ENCODE results near the gene STK11. TPM values are rescaled to one million over a fixed set of nuclear protein-coding genes. Genes with fewer than 3 reads are reported as not detected.

STK11 gene
- total RNA-seq, 1 donor from 2014 or later = 59.3 TPM

GRCh38 chr19:1240925-1241324 is 35.3 kb downstream of the STK11 start:
- no peak for TF ChIP-seq CTCF (IDR thresholded peaks at IDR 0.05; ENCODE audit: unreplicated experiment)
- H3K4me1 Mint-ChIP-seq (ENCODE audit: low read depth) = peaks cover 13% of the 10 kb centered on the region
- peak overlapping the region; percentile 96 for H3K27ac Mint-ChIP-seq
- H3K9me3 Mint-ChIP-seq (ENCODE audit: low read depth) = no peaks in the 10 kb centered on the region
- no peak for DNase-seq (ENCODE audit: low spot score, unreplicated experiment)
- peak overlapping the region; percentile 69 for H3K4me3 Mint-ChIP-seq (ENCODE audit: low read depth)
- no peaks in the 10 kb centered on the region for H3K36me3 Mint-ChIP-seq (ENCODE audit: insufficient read depth)
- no peaks in the 10 kb centered on the region for H3K27me3 Mint-ChIP-seq

GRCh38 chr19:1241417-1242095 is 36.0 kb downstream of the STK11 start, which contains the start of gene ATP5F1D:
TSS of gene ATP5F1D (plus strand) at chr19:1241751. CDS start at chr19:1241851, 100 bp downstream.
- Mint-ChIP-seq H3K4me3 (ENCODE audit: low read depth) (peak within 1 kb of the TSS; percentile 81), H3K27ac (peak within 1 kb of the TSS; percentile 96)

GRCh38 chr19:1243768-1244692 is 38.5 kb downstream of the STK11 start:
- H3K9me3 Mint-ChIP-seq (ENCODE audit: low read depth) = no peaks in the 10 kb centered on the region
- H3K4me3 Mint-ChIP-seq (ENCODE audit: low read depth) = no peak overlapping the region
- no peaks in the 10 kb centered on the region for H3K36me3 Mint-ChIP-seq (ENCODE audit: insufficient read depth)
- peak overlapping the region; percentile 59 for H3K27ac Mint-ChIP-seq
- peak; percentile 80 for DNase-seq (ENCODE audit: low spot score, unreplicated experiment)
- TF ChIP-seq CTCF (IDR thresholded peaks at IDR 0.05; ENCODE audit: unreplicated experiment) = peak; percentile 95
- peaks cover 10% of the 10 kb centered on the region for H3K4me1 Mint-ChIP-seq (ENCODE audit: low read depth)
- no peaks in the 10 kb centered on the region for H3K27me3 Mint-ChIP-seq

More at GRCh38 chr19:1241417-1242095, 36.0 kb downstream of the STK11 start, which contains the start of gene ATP5F1D:
- no peaks in the 10 kb centered on the region for H3K36me3 Mint-ChIP-seq (ENCODE audit: insufficient read depth)
- peaks cover 13% of the 10 kb centered on the region for H3K4me1 Mint-ChIP-seq (ENCODE audit: low read depth)
- DNase-seq (ENCODE audit: low spot score, unreplicated experiment) = peak; percentile 69
- H3K9me3 Mint-ChIP-seq (ENCODE audit: low read depth) = no peaks in the 10 kb centered on the region
- TF ChIP-seq CTCF (IDR thresholded peaks at IDR 0.05; ENCODE audit: unreplicated experiment) = no peak
- no peaks in the 10 kb centered on the region for H3K27me3 Mint-ChIP-seq

- Mint-ChIP-seq H3K27me3 (no peaks in the 10 kb centered on the region), H3K4me1 (ENCODE audit: low read depth) (peaks cover 6% of the 10 kb centered on the region), H3K27ac (peak overlapping the region; percentile 59), H3K9me3 (ENCODE audit: low read depth) (no peaks in the 10 kb centered on the region), H3K36me3 (ENCODE audit: insufficient read depth) (no peaks in the 10 kb centered on the region), H3K4me3 (ENCODE audit: low read depth) (no peak overlapping the region)
- no peak for TF ChIP-seq CTCF (IDR thresholded peaks at IDR 0.05; ENCODE audit: unreplicated experiment)
- no peak for DNase-seq (ENCODE audit: low spot score, unreplicated experiment)
Measured at GRCh38 chr19:1244693-1245451, 39.3 kb downstream of the STK11 start.

All from progenitor cell of endocrine pancreas (in vitro differentiated cells).